ENCODE data around the gene ACP4. TPM values are rescaled to one million over a fixed set of nuclear protein-coding genes. Genes with fewer than 3 reads are reported as not detected.

ACP4 gene
- total RNA-seq, 2 donors from 2014 or later = not detected

DNA sequence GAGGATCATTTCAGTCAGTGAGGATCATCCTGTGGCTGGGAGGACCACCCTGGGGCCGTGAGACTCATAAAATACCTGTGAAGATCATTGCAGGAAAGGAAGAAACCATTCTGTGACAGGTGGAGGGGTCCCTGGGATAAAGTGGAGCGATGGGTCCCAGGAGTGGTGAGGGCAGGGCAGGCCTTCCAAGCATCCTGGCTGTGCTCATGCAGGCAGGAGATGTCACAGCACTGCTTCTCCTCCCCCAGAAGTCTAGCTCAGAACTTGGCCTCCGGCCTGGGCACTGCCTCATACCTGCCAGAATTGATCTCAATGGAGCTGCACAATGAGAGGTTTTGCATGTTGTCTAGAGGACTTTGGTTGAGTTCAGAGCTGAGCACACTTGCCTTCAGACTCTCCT lies 22.3 kb downstream of the ACP4 start:
- H3K4me1 Mint-ChIP-seq = no peaks in the 10 kb centered on the region
- Histone ChIP-seq H3K36me3 (ENCODE audit: control insufficient read depth, insufficient read depth, low read length) (no peaks in the 10 kb centered on the region), H3K27ac (ENCODE audit: low read depth, low read length) (no peak overlapping the region), H3K9me3 (ENCODE audit: control insufficient read depth, low read length) (no peaks in the 10 kb centered on the region), H3K4me1 (ENCODE audit: control insufficient read depth, insufficient read depth, low read length) (no peaks in the 10 kb centered on the region), H3K4me3 (ENCODE audit: low read length) (no peak overlapping the region), H3K27me3 (ENCODE audit: control insufficient read depth, insufficient read depth, low read length, poor library complexity, severe bottlenecking) (peaks cover 37% of the 10 kb centered on the region), H3K9ac (ENCODE audit: extremely low read depth, low read length, poor library complexity, severe bottlenecking) (no peak overlapping the region)
- TF ChIP-seq, protein P1, sequence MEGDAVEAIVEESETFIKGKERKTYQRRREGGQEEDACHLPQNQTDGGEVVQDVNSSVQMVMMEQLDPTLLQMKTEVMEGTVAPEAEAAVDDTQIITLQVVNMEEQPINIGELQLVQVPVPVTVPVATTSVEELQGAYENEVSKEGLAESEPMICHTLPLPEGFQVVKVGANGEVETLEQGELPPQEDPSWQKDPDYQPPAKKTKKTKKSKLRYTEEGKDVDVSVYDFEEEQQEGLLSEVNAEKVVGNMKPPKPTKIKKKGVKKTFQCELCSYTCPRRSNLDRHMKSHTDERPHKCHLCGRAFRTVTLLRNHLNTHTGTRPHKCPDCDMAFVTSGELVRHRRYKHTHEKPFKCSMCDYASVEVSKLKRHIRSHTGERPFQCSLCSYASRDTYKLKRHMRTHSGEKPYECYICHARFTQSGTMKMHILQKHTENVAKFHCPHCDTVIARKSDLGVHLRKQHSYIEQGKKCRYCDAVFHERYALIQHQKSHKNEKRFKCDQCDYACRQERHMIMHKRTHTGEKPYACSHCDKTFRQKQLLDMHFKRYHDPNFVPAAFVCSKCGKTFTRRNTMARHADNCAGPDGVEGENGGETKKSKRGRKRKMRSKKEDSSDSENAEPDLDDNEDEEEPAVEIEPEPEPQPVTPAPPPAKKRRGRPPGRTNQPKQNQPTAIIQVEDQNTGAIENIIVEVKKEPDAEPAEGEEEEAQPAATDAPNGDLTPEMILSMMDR (conservative IDR thresholded peaks at IDR 0.05) = no peak
- no peak overlapping the region for H3K4me3 Mint-ChIP-seq
- no peaks in the 10 kb centered on the region for H3K9me3 Mint-ChIP-seq
- peaks cover 82% of the 10 kb centered on the region for H3K27me3 Mint-ChIP-seq (ENCODE audit: insufficient read depth)
- 71 to 85% methylated on average over 2 to 3 of the region's 3 CpGs for WGBS, 2 experiments (ENCODE audit: insufficient coverage in 1 of 2, insufficient read length in 1 of 2)
- no peaks in the 10 kb centered on the region for H3K36me3 Mint-ChIP-seq (ENCODE audit: low read depth)
- no peak for DNase-seq
- no peak overlapping the region for H3K27ac Mint-ChIP-seq

DNA sequence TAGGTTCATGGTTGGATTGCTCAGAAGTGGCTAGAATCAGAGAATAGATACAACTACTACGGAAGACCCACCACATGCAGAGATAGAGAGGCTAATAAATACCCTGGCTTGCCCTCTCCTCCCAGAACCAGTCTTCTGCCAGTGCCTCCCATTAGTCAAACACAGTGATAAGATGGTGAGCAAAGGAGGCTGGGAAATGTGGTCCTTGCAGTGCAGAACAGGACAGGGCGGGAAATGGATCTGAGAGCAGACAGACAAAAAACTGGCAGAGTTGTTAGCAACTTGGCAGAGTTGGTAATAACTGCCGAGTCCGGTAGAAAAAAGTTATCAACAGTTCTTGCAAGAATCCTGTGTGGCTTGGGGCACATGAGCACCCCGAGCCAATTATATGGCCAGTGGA lies 24.7 kb downstream of the ACP4 start:
- TF ChIP-seq, protein P1 (conservative IDR thresholded peaks at IDR 0.05) = no peak
- WGBS, 2 experiments (ENCODE audit: insufficient coverage in 1 of 2, insufficient read length in 1 of 2) = 85 to 86% methylated on average over 4 to 5 of the region's 5 CpGs
- peaks cover 42% of the 10 kb centered on the region for H3K27me3 ChIP-seq (ENCODE audit: control insufficient read depth, insufficient read depth, low read length, poor library complexity, severe bottlenecking)
- Mint-ChIP-seq H3K36me3 (ENCODE audit: low read depth) (no peaks in the 10 kb centered on the region), H3K27ac (no peak overlapping the region), H3K27me3 (ENCODE audit: insufficient read depth) (peaks cover 83% of the 10 kb centered on the region), H3K9me3 (no peaks in the 10 kb centered on the region), H3K4me1 (peaks cover 11% of the 10 kb centered on the region), H3K4me3 (no peak overlapping the region)
- no peaks in the 10 kb centered on the region for H3K4me1 ChIP-seq (ENCODE audit: control insufficient read depth, insufficient read depth, low read length)
- no peak overlapping the region for H3K27ac ChIP-seq (ENCODE audit: low read depth, low read length)
- no peaks in the 10 kb centered on the region for H3K36me3 ChIP-seq (ENCODE audit: control insufficient read depth, insufficient read depth, low read length)
- no peaks in the 10 kb centered on the region for H3K9me3 ChIP-seq (ENCODE audit: control insufficient read depth, low read length)
- DNase-seq = no peak
- no peak overlapping the region for H3K4me3 ChIP-seq (ENCODE audit: low read length)
- H3K9ac ChIP-seq (ENCODE audit: extremely low read depth, low read length, poor library complexity, severe bottlenecking) = no peak overlapping the region

DNA sequence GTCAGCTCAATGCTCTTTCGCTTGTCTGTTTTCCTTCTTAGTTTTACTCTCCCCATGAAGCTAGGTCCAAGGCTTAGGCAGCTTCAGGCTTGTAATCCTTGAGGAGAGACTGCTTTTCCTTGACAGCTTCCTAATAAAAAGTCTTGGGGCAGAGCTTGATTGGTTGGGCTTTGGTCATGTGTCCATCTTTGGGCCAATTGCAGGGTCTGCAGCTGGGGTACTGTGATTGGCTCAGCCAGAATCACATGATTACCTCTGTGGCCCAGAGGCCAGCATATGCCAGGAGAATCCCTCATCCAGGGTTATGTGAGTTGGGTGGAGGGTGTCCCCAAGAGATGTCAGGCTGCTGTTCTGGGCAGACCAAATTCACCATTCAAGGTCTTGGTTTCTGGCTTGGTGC lies 25.2 kb downstream of the ACP4 start:
- Histone ChIP-seq H3K36me3 (ENCODE audit: control insufficient read depth, insufficient read depth, low read length) (no peaks in the 10 kb centered on the region), H3K4me3 (ENCODE audit: low read length) (no peak overlapping the region), H3K4me1 (ENCODE audit: control insufficient read depth, insufficient read depth, low read length) (no peaks in the 10 kb centered on the region), H3K9ac (ENCODE audit: extremely low read depth, low read length, poor library complexity, severe bottlenecking) (no peak overlapping the region), H3K9me3 (ENCODE audit: control insufficient read depth, low read length) (no peaks in the 10 kb centered on the region), H3K27me3 (ENCODE audit: control insufficient read depth, insufficient read depth, low read length, poor library complexity, severe bottlenecking) (peaks cover 44% of the 10 kb centered on the region), H3K27ac (ENCODE audit: low read depth, low read length) (no peak overlapping the region)
- TF ChIP-seq, protein P1 (conservative IDR thresholded peaks at IDR 0.05) = no peak
- 75 to 85% methylated on average over 1 of the region's 1 CpG for WGBS, 2 experiments (ENCODE audit: insufficient coverage in 1 of 2, insufficient read length in 1 of 2)
- Mint-ChIP-seq H3K36me3 (ENCODE audit: low read depth) (no peaks in the 10 kb centered on the region), H3K4me1 (peaks cover 17% of the 10 kb centered on the region), H3K4me3 (no peak overlapping the region), H3K27me3 (ENCODE audit: insufficient read depth) (peaks cover 86% of the 10 kb centered on the region), H3K27ac (no peak overlapping the region), H3K9me3 (no peaks in the 10 kb centered on the region)
- no peak for DNase-seq
